Peyer's patch (tissue), 4 donors: Measurements from ENCODE around the gene MNAT1. TPM values are rescaled to one million over a fixed set of nuclear protein-coding genes. Genes with fewer than 3 reads are reported as not detected.

Source experiments
- DNase-seq, 3 donors: peaks; one replicate each; pipeline ENCODE4 v3.0.0-alpha.2; 2017 to 2019
- H3K27ac ChIP-seq, 4 donors: fragments of 200-600 bp; sonication (generic); one replicate each; pipeline ENCODE4 v1.5.1; 2016 to 2019
- H3K27me3 ChIP-seq, 2 donors: fragments of 200-600 bp; sonication (generic); one replicate each; pipeline ENCODE4 v1.5.1; 2019
- H3K36me3 ChIP-seq, 3 donors: fragments of 200-600 bp; sonication (generic); one replicate each; pipeline ENCODE4 v1.5.1; 2016 to 2019
- H3K4me1 ChIP-seq, 4 donors: fragments of 200-600 bp; sonication (generic); one replicate each; pipeline ENCODE4 v1.5.1; 2016 to 2019
- H3K4me3 ChIP-seq, 4 donors: fragments of 200-600 bp; sonication (generic); 1 replicate in 3 of 4; 2 replicates in 1 of 4; pipeline ENCODE4 v1.5.1; 2016 to 2019; ENCODE audit warnings: mild to moderate bottlenecking in 1 of 4
- H3K9me3 ChIP-seq, 4 donors: fragments of 200-600 bp; sonication (generic); one replicate each; pipeline ENCODE4 v1.5.1; 2016 to 2019; ENCODE audit warnings: mild to moderate bottlenecking in 1 of 4
- POLR2A ChIP-seq, 2 donors: fragments of 450-650 bp; IDR thresholded peaks; one replicate each; pipeline ENCODE4 v1.5.1; 2017; ENCODE audit warnings: antibody characterized with exemption in 2 of 2, mild to moderate bottlenecking in 2 of 2, moderate library complexity in 2 of 2
- total RNA-seq, 4 donors: library from RNA; depleted of rRNA; stranded (reverse); fragments of >200 nt; gene quantifications; one replicate each; pipeline ENCODE4 v1.1.0, GENCODE V29; 2016
- TF ChIP-seq, protein P1 (sequence below), 6 experiments: fragments of 450-650 bp in 4 of 6; fragments of 200-600 bp in 2 of 6; sonication (generic) in 1 of 6; IDR thresholded peaks; one replicate each; pipeline ENCODE4 v1.5.1; 2017 to 2019; ENCODE audit warnings: antibody characterized with exemption in 6 of 6, mild to moderate bottlenecking in 3 of 6, moderate library complexity in 1 of 6

Gene MNAT1
- total RNA-seq, 4 donors from 2014 or later: 7.5 to 66.8 (median 17.2) TPM

DNA sequence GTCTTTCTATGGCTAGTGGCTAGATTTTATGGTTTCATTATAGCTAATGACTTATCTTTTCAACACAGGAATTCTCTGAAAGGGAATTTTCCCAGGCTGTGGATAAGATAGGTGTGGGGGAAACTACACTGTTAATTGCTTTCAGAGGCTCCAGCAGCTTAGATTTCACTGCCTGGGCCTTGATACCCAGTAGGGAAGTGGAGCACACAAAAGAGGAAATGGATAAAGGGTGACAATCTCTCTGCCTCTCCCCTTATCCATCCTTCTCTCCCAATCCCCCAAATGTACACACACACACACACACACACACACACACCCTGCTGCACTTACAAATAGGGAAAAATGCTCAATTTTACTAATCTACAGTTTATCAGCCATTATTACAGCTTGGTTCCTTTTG is 29.5 kb upstream of the MNAT1 start:
- TF ChIP-seq, protein P1, sequence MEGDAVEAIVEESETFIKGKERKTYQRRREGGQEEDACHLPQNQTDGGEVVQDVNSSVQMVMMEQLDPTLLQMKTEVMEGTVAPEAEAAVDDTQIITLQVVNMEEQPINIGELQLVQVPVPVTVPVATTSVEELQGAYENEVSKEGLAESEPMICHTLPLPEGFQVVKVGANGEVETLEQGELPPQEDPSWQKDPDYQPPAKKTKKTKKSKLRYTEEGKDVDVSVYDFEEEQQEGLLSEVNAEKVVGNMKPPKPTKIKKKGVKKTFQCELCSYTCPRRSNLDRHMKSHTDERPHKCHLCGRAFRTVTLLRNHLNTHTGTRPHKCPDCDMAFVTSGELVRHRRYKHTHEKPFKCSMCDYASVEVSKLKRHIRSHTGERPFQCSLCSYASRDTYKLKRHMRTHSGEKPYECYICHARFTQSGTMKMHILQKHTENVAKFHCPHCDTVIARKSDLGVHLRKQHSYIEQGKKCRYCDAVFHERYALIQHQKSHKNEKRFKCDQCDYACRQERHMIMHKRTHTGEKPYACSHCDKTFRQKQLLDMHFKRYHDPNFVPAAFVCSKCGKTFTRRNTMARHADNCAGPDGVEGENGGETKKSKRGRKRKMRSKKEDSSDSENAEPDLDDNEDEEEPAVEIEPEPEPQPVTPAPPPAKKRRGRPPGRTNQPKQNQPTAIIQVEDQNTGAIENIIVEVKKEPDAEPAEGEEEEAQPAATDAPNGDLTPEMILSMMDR (IDR thresholded peaks at IDR 0.05): no peak
- no peak for TF ChIP-seq POLR2A (IDR thresholded peaks at IDR 0.05)
- no peaks in the 10 kb centered on the region for H3K4me1 ChIP-seq

GRCh38 chr14:60707858-60708257 is 26.7 kb upstream of the MNAT1 start:
- no peak overlapping the region for H3K4me3 ChIP-seq
- no peak for TF ChIP-seq POLR2A (IDR thresholded peaks at IDR 0.05)
- TF ChIP-seq, protein P1 (IDR thresholded peaks at IDR 0.05): no peak

More for the DNA sequence above, 29.5 kb upstream of the MNAT1 start:
- no peak overlapping the region for H3K27ac ChIP-seq
- H3K27me3 ChIP-seq: no peaks in the 10 kb centered on the region
- DNase-seq: no peak
- H3K4me3 ChIP-seq: no peak overlapping the region
- H3K9me3 ChIP-seq: peaks cover 0 to 8% (median 3%) of the 10 kb centered on the region in 4 donors
- H3K36me3 ChIP-seq: no peaks in the 10 kb centered on the region

DNA sequence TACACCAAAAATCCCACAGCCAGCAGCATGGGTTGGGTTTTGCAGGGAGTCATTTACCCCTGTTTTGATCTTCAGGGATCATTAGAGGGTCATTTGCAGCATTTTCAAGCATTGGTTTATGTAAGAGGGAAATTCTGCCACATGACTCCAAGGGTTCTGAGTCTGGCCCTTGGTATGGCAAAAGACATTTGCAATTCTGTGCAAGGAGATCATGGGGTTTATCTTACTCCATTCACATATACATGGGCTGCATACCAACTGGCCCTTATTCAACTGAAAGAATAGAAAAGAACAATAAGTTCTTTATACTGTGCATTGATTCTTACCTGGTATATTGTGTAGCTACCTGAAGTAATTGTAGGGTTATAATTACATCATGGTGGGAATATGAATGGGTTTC is 24.1 kb upstream of the MNAT1 start:
- TF ChIP-seq, protein P1 (IDR thresholded peaks at IDR 0.05): no peak
- TF ChIP-seq POLR2A (IDR thresholded peaks at IDR 0.05): no peak
- no peak overlapping the region for H3K4me3 ChIP-seq
- H3K27me3 ChIP-seq: no peaks in the 10 kb centered on the region
- no peak overlapping the region for H3K27ac ChIP-seq
- H3K4me1 ChIP-seq: no peaks in the 10 kb centered on the region
- no peak for DNase-seq
- no peaks in the 10 kb centered on the region for H3K9me3 ChIP-seq
- H3K36me3 ChIP-seq: no peaks in the 10 kb centered on the region

More at GRCh38 chr14:60707858-60708257, 26.7 kb upstream of the MNAT1 start:
- H3K27ac ChIP-seq: no peak overlapping the region
- no peaks in the 10 kb centered on the region for H3K27me3 ChIP-seq
- H3K4me1 ChIP-seq: no peaks in the 10 kb centered on the region
- no peaks in the 10 kb centered on the region for H3K9me3 ChIP-seq
- no peak for DNase-seq
- H3K36me3 ChIP-seq: no peaks in the 10 kb centered on the region

GRCh38 chr14:60713513-60713912 is 21.0 kb upstream of the MNAT1 start:
- Histone ChIP-seq H3K27ac (no peak overlapping the region), H3K36me3 (no peaks in the 10 kb centered on the region), H3K4me3 (no peak overlapping the region), H3K9me3 (no peaks in the 10 kb centered on the region), H3K27me3 (no peaks in the 10 kb centered on the region), H3K4me1 (no peaks in the 10 kb centered on the region)
- no peak for TF ChIP-seq POLR2A (IDR thresholded peaks at IDR 0.05)
- TF ChIP-seq, protein P1 (IDR thresholded peaks at IDR 0.05): no peak
- DNase-seq: no peak

DNA sequence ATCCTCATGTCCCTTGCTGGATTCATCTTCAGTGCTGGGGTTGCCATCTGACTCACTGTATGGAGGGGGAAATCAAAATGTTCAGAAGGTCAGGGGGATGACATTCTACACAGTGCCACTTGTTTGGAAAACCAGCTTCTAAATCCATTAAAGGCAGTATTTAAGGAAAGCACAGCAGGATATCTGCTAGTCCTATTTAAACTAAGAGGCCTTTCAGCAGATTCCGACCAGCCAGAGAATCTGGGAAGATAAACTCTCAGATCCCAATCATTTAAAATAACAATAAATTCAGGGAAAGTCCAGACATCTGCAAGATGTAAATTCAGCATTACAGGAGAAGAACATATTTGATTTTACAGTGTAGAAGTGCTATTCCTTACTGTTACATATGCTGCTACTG is 14.2 kb upstream of the MNAT1 start:
- Histone ChIP-seq H3K4me3 (no peak overlapping the region), H3K9me3 (no peaks in the 10 kb centered on the region), H3K36me3 (no peaks in the 10 kb centered on the region), H3K27ac (no peak overlapping the region), H3K27me3 (peaks cover 0 to 29% of the 10 kb centered on the region in 2 donors), H3K4me1 (peaks cover 0 to 36% (median 14%) of the 10 kb centered on the region in 4 donors)
- DNase-seq: no peak
- TF ChIP-seq, protein P1 (IDR thresholded peaks at IDR 0.05): no peak
- TF ChIP-seq POLR2A (IDR thresholded peaks at IDR 0.05): no peak

DNA sequence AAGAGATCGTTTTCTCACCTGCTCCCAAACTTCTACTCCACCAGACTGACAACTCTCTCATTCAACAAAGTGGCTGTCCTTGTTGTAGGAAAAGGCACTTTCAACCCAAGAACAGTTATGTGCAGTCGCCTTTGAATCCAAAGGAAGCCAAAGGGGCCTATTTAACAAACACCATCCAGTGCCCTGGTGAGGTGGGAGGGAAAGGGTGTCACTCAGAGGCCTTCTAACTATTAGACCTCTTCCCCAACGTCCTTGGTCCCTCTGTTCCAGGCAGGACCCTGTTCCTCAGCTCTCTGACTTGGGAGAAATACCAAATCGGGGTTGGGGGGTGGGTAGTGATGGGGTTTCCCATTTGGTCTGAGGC is 13.6 kb upstream of the MNAT1 start:
- Histone ChIP-seq H3K36me3 (no peaks in the 10 kb centered on the region), H3K9me3 (no peaks in the 10 kb centered on the region), H3K4me3 (peak overlapping the region in 1 of 4 donors; percentile 75), H3K4me1 (peaks cover 0 to 36% (median 14%) of the 10 kb centered on the region in 4 donors), H3K27ac (no peak overlapping the region), H3K27me3 (peaks cover 0 to 29% of the 10 kb centered on the region in 2 donors)
- TF ChIP-seq, protein P1 (IDR thresholded peaks at IDR 0.05): no peak
- no peak for TF ChIP-seq POLR2A (IDR thresholded peaks at IDR 0.05)
- no peak for DNase-seq
